NCI-H82 (cell line): Measurements from ENCODE around the gene DIAPH2.
"Not testable (repeated sequence)": the region's sequence is repeated elsewhere in the genome, so short reads cannot be mapped to it uniquely, and the experiment has no call there.

Experiments used
- DNase-seq: peaks from one replicate; lab custom pipeline; 2025; lab: John Stamatoyannopoulos, UW

Gene DIAPH2

DNA sequence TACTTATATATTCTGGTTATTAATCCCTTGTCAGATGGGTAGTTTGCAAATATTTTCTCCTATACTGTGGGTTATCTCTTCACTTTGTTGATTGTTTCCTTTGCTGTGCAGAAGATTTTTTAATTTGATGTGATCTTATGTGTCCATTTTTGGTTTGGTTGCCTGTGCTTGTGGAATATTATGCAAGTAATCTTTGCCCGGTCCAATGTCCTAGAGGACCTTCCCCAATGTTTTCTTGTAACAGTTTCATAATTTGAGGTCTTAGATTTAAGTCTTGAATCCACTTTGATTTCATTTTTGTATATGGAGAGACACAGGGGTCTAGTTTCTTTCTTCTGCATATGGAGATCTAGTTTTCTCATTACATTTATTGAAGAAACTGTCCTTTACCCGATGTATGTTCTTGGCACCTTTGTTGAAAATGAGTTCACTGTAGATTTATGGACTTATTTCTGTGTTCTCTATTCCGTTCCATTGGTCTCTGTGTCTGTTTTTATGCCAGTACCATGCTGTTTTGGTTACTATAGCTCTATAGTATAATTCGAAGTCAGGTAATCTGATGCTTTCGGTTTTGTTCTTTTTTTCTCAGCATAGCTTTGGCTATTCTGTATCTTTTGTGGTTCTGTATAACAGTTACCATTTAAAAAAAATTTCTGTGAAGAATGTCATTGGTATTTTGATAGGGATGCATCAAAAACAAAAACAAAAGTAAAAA, 34.7 kb downstream of the DIAPH2 start:
- no peak for DNase-seq

GRCh38 chrX:96721354-96721753, 36.7 kb downstream of the DIAPH2 start:
- no peak for DNase-seq

DNA sequence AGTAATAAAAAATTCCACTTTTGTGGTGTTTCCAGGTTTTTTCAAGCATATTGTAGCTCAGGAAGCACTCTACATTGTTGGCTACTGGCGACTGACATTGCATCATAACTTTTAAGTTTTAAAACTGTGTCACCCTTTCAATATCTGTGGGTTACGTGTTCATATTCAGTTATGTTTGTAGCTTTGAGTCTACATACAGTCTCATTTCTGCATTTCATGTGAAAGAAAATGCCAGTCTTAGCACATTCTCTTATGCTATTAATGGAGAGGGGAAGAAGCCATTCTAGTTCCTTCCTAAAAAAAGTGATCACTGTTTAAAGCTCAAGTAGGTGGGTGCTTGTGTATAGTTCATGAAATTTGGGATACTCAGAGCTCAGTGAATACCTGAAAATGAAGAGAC, 38.1 kb downstream of the DIAPH2 start:
- DNase-seq = no peak

DNA sequence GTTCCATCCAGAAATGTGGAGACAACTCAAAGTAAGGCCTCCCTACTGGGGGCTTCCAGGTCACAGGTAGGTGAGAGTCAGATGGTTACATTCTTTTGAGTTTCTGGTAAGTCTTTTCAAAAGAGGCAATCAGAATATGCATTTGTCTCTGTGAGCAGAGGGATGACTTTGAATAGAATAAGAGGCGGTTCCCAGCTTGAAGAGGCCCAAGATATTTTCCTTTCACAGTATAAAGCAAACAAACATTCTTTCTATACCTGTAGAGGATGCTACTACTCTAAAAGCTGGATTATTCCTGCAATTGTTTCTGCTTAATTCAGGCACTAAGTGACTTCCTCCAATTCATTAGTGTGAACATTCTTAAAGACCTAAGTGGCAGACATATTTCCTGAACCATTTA, 44.4 kb downstream of the DIAPH2 start:
- no peak for DNase-seq

- no peak for DNase-seq
Observed at GRCh38 chrX:96729868-96730643, 45.4 kb downstream of the DIAPH2 start.

DNA sequence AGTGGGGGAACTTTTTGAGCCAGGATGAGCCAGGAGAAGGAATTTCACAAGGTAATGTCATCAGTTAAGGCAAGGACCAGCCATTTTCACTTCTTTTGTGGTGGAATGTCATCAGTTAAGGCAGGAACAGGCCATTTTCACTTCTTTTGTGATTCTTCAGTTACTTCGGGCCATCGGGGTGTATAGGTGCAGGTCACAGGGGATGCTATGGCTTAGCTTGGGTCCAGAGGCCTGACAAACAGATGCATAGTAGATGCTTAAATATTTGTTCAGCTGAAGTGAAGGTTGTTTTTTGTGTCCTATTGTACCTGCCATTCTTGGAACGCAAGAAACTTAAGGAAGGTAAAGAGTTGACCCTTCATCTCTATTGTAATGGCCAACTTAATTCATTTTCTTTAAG, 46.4 kb downstream of the DIAPH2 start:
- not testable (repeated sequence) for DNase-seq

DNA sequence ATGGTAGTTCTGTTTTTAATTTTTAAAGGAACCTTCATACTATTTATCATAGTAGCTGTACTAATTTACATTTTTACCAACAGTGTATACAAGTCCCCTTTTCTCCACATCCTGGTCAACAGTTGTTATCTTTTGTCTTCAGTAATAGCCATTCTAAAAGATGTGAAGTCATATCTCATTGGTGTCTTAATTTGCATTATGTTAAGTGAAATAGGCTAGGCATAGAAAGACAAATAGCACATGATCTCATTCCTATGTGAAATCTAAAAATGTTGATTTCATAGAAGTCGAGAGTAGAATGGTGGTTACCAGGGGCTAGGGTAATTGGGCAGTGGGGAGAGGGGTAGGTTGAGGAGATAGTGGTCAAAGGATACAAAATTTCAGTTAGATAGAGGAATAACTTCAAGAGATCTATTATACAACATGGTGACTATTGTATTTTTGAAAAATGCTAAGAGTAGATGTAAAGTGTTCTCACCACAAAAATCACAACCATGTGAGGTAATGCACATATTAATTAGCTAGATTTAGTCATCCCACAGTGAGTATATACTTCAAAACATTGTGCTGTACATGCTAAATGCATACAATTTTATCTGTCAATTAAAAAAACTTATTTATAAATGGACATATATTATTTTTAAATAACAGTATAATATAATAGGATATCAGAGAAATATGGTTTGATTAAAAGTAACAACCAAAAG, 58.9 kb downstream of the DIAPH2 start:
- DNase-seq = no peak

GRCh38 chrX:96752781-96753180, 68.1 kb downstream of the DIAPH2 start:
- no peak for DNase-seq

- DNase-seq = no peak
Observed at GRCh38 chrX:96753230-96753629, 68.6 kb downstream of the DIAPH2 start.

DNA sequence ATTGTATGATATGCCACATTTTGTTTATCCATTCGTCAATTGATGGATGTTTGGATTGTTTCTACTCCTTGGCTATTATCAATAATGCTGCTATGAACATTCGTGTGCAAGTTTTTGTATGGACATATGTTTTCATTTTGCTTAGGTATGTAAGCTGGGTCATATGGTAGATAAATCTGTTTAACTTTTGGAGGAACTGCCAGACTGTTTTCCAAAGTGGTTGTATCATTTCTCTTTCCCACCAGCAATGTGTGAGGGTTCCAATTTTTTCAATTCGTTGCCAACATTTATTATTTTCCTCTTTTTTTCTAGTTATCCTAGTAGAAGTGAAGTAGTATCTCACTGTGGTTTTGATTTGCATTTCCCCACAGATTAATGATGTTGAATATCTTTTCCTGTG, 71.8 kb downstream of the DIAPH2 start:
- DNase-seq = no peak

GRCh38 chrX:96761566-96761965, 76.9 kb downstream of the DIAPH2 start:
- DNase-seq = no peak

- peak; percentile 38 for DNase-seq
Observed at GRCh38 chrX:96763608-96764007, 79.0 kb downstream of the DIAPH2 start.

DNA sequence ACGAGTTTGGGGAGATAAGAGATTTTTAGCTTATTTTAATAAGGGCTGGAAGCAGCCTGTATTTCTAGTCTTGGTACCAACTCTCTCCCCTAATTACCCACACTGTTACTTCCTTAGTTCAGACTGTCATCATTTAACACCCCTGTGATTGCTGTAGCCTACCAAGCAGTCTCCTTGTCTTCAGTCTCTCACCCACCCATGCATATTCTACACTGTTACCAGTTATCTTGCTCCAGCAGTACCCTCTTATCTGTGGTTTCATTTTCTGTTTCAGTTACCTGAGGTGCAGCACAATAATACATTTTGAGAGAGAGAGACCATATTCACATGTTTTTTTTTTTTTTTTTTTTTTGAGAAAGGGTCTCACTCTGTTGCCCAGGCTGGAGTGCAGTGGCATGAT, 80.2 kb downstream of the DIAPH2 start:
- no peak for DNase-seq

- DNase-seq = peak; percentile 44
Observed at GRCh38 chrX:96770315-96770714, 85.7 kb downstream of the DIAPH2 start.

DNA sequence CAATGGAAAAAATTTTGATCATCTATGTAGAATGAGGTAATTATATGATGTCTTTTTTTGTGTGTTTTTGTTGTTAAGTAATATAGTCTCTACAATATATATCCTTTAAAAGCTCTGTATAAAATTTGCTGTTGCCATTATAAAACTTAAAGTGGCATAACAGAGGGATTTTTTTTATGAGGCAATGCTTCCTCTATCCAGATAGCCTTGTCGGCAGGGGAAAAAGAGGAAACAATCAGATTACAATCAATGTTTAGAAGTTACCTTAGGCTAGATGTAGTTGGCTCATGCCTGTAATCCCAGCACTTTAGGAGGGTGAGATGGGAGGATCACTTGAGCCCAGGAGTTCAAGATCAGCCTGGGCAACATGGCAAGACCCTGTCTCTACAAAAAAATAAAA, 86.8 kb downstream of the DIAPH2 start:
- DNase-seq = no peak

DNA sequence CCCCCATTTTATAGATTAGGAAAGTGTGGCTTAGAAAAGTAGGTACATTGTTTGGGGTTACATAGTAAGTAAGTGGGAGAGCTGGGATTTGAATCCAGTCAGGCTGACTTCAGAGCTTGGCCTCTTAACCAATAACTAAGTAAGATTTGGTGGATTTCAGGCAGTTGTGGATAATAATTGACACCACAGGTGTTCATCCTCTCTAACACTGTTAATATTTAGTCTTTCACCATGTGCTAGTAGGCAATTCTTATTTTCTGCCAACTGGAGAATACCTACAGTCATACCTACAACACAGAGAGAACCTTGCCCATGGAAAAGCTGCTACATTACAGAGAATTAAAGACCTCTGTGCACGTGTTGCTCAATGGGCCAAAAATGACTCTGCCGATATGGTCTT, 89.5 kb downstream of the DIAPH2 start:
- DNase-seq = no peak

GRCh38 chrX:96776966-96777365, 92.3 kb downstream of the DIAPH2 start:
- DNase-seq = no peak

- no peak for DNase-seq
Observed at GRCh38 chrX:96791559-96791958, 106.9 kb downstream of the DIAPH2 start.

- DNase-seq = no peak
Observed at GRCh38 chrX:96792047-96792446, 107.4 kb downstream of the DIAPH2 start.

DNA sequence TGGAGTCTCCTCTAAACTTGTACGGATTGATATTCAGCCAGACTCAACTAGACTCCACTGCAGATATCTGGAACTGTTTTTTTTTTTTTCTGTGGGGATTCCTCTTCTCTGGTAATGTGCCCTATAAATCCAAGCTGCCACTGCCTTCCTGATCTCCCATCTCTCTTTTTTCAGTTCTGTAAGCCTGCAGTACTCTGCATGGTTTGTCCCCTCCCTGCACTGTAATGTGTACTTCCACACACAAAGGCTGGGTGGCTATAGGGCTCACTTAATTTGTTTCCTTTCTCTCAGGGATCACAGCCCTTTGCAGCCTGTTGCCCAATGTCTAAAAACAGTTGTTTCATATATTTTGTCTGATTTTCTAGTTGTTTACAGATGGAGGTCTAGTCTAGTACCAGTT, 114.3 kb downstream of the DIAPH2 start:
- DNase-seq = peak; percentile 0

- DNase-seq = no peak
Observed at GRCh38 chrX:96807318-96807717, 122.7 kb downstream of the DIAPH2 start.

DNA sequence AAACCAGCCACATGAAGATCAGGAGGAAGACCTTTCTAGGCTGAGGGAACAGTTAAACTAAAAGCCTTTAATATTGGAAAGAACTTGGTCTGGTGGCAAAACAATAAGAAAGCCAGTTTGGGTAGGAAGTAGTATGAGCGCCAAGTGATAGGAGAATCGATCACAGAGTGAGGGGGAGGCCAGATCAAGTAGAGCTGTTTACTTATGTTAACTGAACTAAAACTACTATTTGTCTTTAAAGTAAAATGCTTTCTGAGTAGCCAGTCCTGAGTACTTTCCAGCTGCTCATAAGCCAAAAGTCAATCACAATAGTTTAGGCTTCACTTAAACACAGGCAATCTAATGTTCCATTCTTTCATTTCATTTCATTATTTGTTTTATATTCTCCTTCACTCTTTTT, 136.3 kb downstream of the DIAPH2 start:
- no peak for DNase-seq

- DNase-seq = no peak
Observed at GRCh38 chrX:96824166-96824565, 139.5 kb downstream of the DIAPH2 start.
